K562 (cell line): ENCODE results near the gene SEC24B. TPM values are rescaled to one million over a fixed set of nuclear protein-coding genes. Genes with fewer than 3 reads are reported as not detected.

Source experiments
- ATF2 ChIP-seq: sonication (generic); formaldehyde crosslinking; IDR thresholded peaks from 2 replicates; pipeline ENCODE4 v1.8.1; 2022; ENCODE audit warnings: missing genetic modification reagents
- BHLHE40 ChIP-seq: IDR thresholded peaks from 2 replicates; pipeline ENCODE4 v1.6.1; 2011; ENCODE audit warnings: low read length, improper control_type of control experiment
- ETV5 ChIP-seq: sonication (generic); formaldehyde crosslinking; IDR thresholded peaks from 2 replicates; pipeline ENCODE4 v1.4.0; 2020; ENCODE audit warnings: low read depth, mild to moderate bottlenecking, missing genetic modification reagents
- GATA2 ChIP-seq: sonication (generic); formaldehyde crosslinking; IDR thresholded peaks from 2 replicates; pipeline ENCODE4 v1.4.0; 2020; ENCODE audit warnings: mild to moderate bottlenecking, missing genetic modification reagents
- JUND ChIP-seq, 2 experiments: IDR thresholded peaks; 2 replicates in 1 of 2; 3 replicates in 1 of 2; pipeline ENCODE4 v1.6.1; 2011; ENCODE audit warnings: borderline replicate concordance in 2 of 2, low read depth in 2 of 2, low read length in 2 of 2, improper control_type of control experiment in 1 of 2, missing biosample characterization in 1 of 2, missing genetic modification characterization in 1 of 2, missing genetic modification reagents in 1 of 2
- KDM1A ChIP-seq, 2 experiments: fragments of 450-650 bp; IDR thresholded peaks; 2 replicates each; pipeline ENCODE4 v1.6.1; 2016; ENCODE audit warnings: mild to moderate bottlenecking in 2 of 2
- MTA2 ChIP-seq: fragments of 450-650 bp; IDR thresholded peaks from 2 replicates; pipeline ENCODE4 v1.6.1; 2016; ENCODE audit warnings: low read depth
- ZNF639 ChIP-seq, 2 experiments: fragments of 200-800 bp in 1 of 2; sonication (Bioruptor generic) in 1 of 2; sonication (generic) in 1 of 2; formaldehyde crosslinking in 1 of 2; IDR thresholded peaks in 1 of 2; conservative IDR thresholded peaks in 1 of 2; 2 replicates each; pipeline versions ENCODE4 v1.5.0 to v1.6.1; 2016 to 2020; ENCODE audit warnings: missing compliant biosample characterization in 1 of 2, missing genetic modification characterization in 1 of 2, missing genetic modification reagents in 1 of 2
- ZNF778 ChIP-seq: fragments of 450-650 bp; formaldehyde crosslinking; IDR thresholded peaks from 2 replicates; pipeline ENCODE4 v1.4.0; 2020; ENCODE audit warnings: mild to moderate bottlenecking, moderate library complexity
- polyA plus RNA-seq, 8 experiments: library from polyadenylated mRNA; depleted of rRNA in 4 of 8; stranded (reverse) in 5 of 8; unstranded in 3 of 8; fragments of >200 nt; fragmentation: Nextera tagmentation in 2 of 8; fragmentation: Illumina TruSeq in 1 of 8; extraction: Ambion mirVana in 2 of 8; extraction: Trizol in 1 of 8; gene quantifications; 2 replicates each; pipeline versions ENCODE4 v1.2.1 to v1.2.3, GENCODE V29; 2011 to 2014; ENCODE audit warnings: inconsistent platforms in 1 of 8, missing spikeins in 1 of 8
- total RNA-seq, 7 experiments: library from RNA; depleted of rRNA in 6 of 7; stranded (reverse); fragments of >200 nt in 6 of 7; fragmentation: Illumina TruSeq in 2 of 7; extraction: Trizol in 2 of 7; gene quantifications; 2 replicates each; pipeline versions ENCODE4 v1.2.1 to v1.2.3, GENCODE V29; 2011 to 2021; ENCODE audit warnings: low replicate concordance in 1 of 7
- TF ChIP-seq, protein P1 (sequence below): fragments of 250-450 bp; sonication (Bioruptor Pico); IDR thresholded peaks from 2 replicates; pipeline ENCODE4 v1.9.0; 2021; ENCODE audit warnings: mild to moderate bottlenecking
- TF ChIP-seq, protein P2 (sequence below): fragments of 450-650 bp; IDR thresholded peaks from 2 replicates; pipeline ENCODE4 v1.6.1; 2016; ENCODE audit warnings: mild to moderate bottlenecking, moderate library complexity

SEC24B gene
- total and polyA plus RNA-seq, 9 of the 15 experiments (the other 6 are each of a cell fraction or from before 2014, with no cell fraction given): 6.3 to 46.4 (median 17.1) TPM

GRCh38 chr4:109424093-109424841 is 9.3 kb upstream of the SEC24B start (continued):
- TF ChIP-seq ATF2 (no peak), ZNF639 (CRISPR knock-in tag; conservative IDR thresholded peaks at IDR 0.05 in 1 of 2, IDR thresholded peaks at IDR 0.05 in 1 of 2) (no peak), GATA2 (no peak), MTA2 (no peak), ETV5 (no peak), ZNF778 (CRISPR knock-in tag) (no peak), JUND (IDR thresholded peaks at IDR 0.05; ENCODE audit: borderline replicate concordance, low read depth, low read length) (peak; percentile 24; the same call in 1 of the 2 replicates), JUND (tag; IDR thresholded peaks at IDR 0.05; ENCODE audit: borderline replicate concordance, low read depth, low read length) (no peak; the same call in 2 of the 3 replicates), BHLHE40 (peak; percentile 79), KDM1A (IDR thresholded peaks at IDR 0.05) (no peak)
- TF ChIP-seq, protein P1, sequence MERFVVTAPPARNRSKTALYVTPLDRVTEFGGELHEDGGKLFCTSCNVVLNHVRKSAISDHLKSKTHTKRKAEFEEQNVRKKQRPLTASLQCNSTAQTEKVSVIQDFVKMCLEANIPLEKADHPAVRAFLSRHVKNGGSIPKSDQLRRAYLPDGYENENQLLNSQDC: no peak
- TF ChIP-seq, protein P2, sequence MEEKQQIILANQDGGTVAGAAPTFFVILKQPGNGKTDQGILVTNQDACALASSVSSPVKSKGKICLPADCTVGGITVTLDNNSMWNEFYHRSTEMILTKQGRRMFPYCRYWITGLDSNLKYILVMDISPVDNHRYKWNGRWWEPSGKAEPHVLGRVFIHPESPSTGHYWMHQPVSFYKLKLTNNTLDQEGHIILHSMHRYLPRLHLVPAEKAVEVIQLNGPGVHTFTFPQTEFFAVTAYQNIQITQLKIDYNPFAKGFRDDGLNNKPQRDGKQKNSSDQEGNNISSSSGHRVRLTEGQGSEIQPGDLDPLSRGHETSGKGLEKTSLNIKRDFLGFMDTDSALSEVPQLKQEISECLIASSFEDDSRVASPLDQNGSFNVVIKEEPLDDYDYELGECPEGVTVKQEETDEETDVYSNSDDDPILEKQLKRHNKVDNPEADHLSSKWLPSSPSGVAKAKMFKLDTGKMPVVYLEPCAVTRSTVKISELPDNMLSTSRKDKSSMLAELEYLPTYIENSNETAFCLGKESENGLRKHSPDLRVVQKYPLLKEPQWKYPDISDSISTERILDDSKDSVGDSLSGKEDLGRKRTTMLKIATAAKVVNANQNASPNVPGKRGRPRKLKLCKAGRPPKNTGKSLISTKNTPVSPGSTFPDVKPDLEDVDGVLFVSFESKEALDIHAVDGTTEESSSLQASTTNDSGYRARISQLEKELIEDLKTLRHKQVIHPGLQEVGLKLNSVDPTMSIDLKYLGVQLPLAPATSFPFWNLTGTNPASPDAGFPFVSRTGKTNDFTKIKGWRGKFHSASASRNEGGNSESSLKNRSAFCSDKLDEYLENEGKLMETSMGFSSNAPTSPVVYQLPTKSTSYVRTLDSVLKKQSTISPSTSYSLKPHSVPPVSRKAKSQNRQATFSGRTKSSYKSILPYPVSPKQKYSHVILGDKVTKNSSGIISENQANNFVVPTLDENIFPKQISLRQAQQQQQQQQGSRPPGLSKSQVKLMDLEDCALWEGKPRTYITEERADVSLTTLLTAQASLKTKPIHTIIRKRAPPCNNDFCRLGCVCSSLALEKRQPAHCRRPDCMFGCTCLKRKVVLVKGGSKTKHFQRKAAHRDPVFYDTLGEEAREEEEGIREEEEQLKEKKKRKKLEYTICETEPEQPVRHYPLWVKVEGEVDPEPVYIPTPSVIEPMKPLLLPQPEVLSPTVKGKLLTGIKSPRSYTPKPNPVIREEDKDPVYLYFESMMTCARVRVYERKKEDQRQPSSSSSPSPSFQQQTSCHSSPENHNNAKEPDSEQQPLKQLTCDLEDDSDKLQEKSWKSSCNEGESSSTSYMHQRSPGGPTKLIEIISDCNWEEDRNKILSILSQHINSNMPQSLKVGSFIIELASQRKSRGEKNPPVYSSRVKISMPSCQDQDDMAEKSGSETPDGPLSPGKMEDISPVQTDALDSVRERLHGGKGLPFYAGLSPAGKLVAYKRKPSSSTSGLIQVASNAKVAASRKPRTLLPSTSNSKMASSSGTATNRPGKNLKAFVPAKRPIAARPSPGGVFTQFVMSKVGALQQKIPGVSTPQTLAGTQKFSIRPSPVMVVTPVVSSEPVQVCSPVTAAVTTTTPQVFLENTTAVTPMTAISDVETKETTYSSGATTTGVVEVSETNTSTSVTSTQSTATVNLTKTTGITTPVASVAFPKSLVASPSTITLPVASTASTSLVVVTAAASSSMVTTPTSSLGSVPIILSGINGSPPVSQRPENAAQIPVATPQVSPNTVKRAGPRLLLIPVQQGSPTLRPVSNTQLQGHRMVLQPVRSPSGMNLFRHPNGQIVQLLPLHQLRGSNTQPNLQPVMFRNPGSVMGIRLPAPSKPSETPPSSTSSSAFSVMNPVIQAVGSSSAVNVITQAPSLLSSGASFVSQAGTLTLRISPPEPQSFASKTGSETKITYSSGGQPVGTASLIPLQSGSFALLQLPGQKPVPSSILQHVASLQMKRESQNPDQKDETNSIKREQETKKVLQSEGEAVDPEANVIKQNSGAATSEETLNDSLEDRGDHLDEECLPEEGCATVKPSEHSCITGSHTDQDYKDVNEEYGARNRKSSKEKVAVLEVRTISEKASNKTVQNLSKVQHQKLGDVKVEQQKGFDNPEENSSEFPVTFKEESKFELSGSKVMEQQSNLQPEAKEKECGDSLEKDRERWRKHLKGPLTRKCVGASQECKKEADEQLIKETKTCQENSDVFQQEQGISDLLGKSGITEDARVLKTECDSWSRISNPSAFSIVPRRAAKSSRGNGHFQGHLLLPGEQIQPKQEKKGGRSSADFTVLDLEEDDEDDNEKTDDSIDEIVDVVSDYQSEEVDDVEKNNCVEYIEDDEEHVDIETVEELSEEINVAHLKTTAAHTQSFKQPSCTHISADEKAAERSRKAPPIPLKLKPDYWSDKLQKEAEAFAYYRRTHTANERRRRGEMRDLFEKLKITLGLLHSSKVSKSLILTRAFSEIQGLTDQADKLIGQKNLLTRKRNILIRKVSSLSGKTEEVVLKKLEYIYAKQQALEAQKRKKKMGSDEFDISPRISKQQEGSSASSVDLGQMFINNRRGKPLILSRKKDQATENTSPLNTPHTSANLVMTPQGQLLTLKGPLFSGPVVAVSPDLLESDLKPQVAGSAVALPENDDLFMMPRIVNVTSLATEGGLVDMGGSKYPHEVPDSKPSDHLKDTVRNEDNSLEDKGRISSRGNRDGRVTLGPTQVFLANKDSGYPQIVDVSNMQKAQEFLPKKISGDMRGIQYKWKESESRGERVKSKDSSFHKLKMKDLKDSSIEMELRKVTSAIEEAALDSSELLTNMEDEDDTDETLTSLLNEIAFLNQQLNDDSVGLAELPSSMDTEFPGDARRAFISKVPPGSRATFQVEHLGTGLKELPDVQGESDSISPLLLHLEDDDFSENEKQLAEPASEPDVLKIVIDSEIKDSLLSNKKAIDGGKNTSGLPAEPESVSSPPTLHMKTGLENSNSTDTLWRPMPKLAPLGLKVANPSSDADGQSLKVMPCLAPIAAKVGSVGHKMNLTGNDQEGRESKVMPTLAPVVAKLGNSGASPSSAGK: no peak
